HEK293 (cell line): ENCODE measurements around the gene ASPHD1.

Experiments used
- CTCF ChIA-PET: fragments of 350-600 bp; formaldehyde crosslinking; extraction: SDS; loops from one replicate; lab custom pipeline; 2021; ENCODE audit warnings: antibody characterized with exemption; lab: Yijun Ruan, JAX
- POLR2A ChIA-PET: fragments of 300-600 bp; formaldehyde crosslinking; extraction: SDS; loops from one replicate; lab custom pipeline; 2020; ENCODE audit warnings: antibody characterized with exemption, inconsistent platforms; lab: Yijun Ruan, JAX
- H3K27ac ChIP-seq: fragments of 200-500 bp; sonication (Bioruptor generic); 2 replicates; pipeline ENCODE4 v1.5.1; 2014; ENCODE audit warnings: low read depth, low read length, control low read depth, inconsistent platforms; ENCODE audit errors: extremely low read depth
- H3K36me3 ChIP-seq, 2 experiments: fragments of 200-500 bp in 1 of 2; sonication (Bioruptor generic) in 1 of 2; 1 replicate in 1 of 2; 2 replicates in 1 of 2; pipeline ENCODE4 v1.5.1; 2014 to 2017; ENCODE audit warnings: inconsistent platforms in 2 of 2, low read length in 2 of 2; ENCODE audit not compliant: control insufficient read depth in 2 of 2, insufficient read depth in 1 of 2
- H3K4me1 ChIP-seq: fragments of 200-500 bp; sonication (Bioruptor generic); 2 replicates; pipeline ENCODE4 v1.5.1; 2014; ENCODE audit warnings: mild to moderate bottlenecking, low read length, inconsistent platforms; ENCODE audit not compliant: control insufficient read depth, insufficient read depth
- H3K4me3 ChIP-seq: 2 replicates; pipeline ENCODE4 v1.5.1; 2011; ENCODE audit warnings: low read depth, mild to moderate bottlenecking, control low read depth, low read length, moderate library complexity
- H3K9me3 ChIP-seq: fragments of 200-500 bp; sonication (Bioruptor generic); 2 replicates; pipeline ENCODE4 v1.5.1; 2014; ENCODE audit warnings: low read depth, low read length, inconsistent platforms; ENCODE audit not compliant: control insufficient read depth, insufficient read depth
- GFI1B ChIP-seq: fragments of 450-650 bp; formaldehyde crosslinking; IDR thresholded peaks from 2 replicates; pipeline ENCODE4 v1.5.1; 2016; ENCODE audit warnings: missing biosample characterization, missing genetic modification characterization
- KLF1 ChIP-seq: fragments of 450-650 bp; formaldehyde crosslinking; IDR thresholded peaks from 2 replicates; pipeline ENCODE4 v1.5.1; 2016; ENCODE audit warnings: missing biosample characterization, missing genetic modification characterization
- MYNN ChIP-seq: fragments of 450-650 bp; formaldehyde crosslinking; IDR thresholded peaks from 2 replicates; pipeline ENCODE4 v1.5.1; 2016; ENCODE audit warnings: missing biosample characterization, missing genetic modification characterization, borderline replicate concordance
- RBAK ChIP-seq: fragments of 450-650 bp; formaldehyde crosslinking; IDR thresholded peaks from 2 replicates; pipeline ENCODE4 v1.5.1; 2016; ENCODE audit warnings: missing biosample characterization, missing genetic modification characterization
- SCRT2 ChIP-seq: fragments of 450-650 bp; formaldehyde crosslinking; IDR thresholded peaks from 2 replicates; pipeline ENCODE4 v1.5.1; 2016; ENCODE audit warnings: missing biosample characterization, missing genetic modification characterization
- ZBTB20 ChIP-seq: fragments of 450-650 bp; formaldehyde crosslinking; IDR thresholded peaks from 2 replicates; pipeline ENCODE4 v1.5.1; 2016; ENCODE audit warnings: missing biosample characterization, missing genetic modification characterization
- ZBTB8A ChIP-seq: fragments of 450-650 bp; formaldehyde crosslinking; IDR thresholded peaks from 2 replicates; pipeline ENCODE4 v1.5.1; 2016; ENCODE audit warnings: missing biosample characterization, missing genetic modification characterization
- ZIC2 ChIP-seq: fragments of 450-650 bp; formaldehyde crosslinking; IDR thresholded peaks from 2 replicates; pipeline ENCODE4 v1.5.1; 2016; ENCODE audit warnings: missing biosample characterization, missing genetic modification characterization
- ZNF112 ChIP-seq: fragments of 450-650 bp; formaldehyde crosslinking; IDR thresholded peaks from 2 replicates; pipeline ENCODE4 v1.5.0; 2017; ENCODE audit warnings: missing biosample characterization, missing genetic modification characterization
- ZNF114 ChIP-seq: fragments of 450-650 bp; formaldehyde crosslinking; IDR thresholded peaks from 2 replicates; pipeline ENCODE4 v1.5.0; 2017; ENCODE audit warnings: missing biosample characterization, missing genetic modification characterization
- ZNF133 ChIP-seq: fragments of 450-650 bp; formaldehyde crosslinking; IDR thresholded peaks from 2 replicates; pipeline ENCODE4 v1.5.1; 2016; ENCODE audit warnings: missing biosample characterization, missing genetic modification characterization
- ZNF174 ChIP-seq: fragments of 450-650 bp; formaldehyde crosslinking; IDR thresholded peaks from 2 replicates; pipeline ENCODE4 v1.5.0; 2017; ENCODE audit warnings: missing biosample characterization, mild to moderate bottlenecking, missing genetic modification characterization
- ZNF202 ChIP-seq: fragments of 450-650 bp; formaldehyde crosslinking; IDR thresholded peaks from 2 replicates; pipeline ENCODE4 v1.5.1; 2016; ENCODE audit warnings: missing biosample characterization, missing genetic modification characterization, borderline replicate concordance
- ZNF211 ChIP-seq: fragments of 450-650 bp; formaldehyde crosslinking; IDR thresholded peaks from 2 replicates; pipeline ENCODE4 v1.5.1; 2016; ENCODE audit warnings: low read depth, missing biosample characterization, missing genetic modification characterization
- ZNF555 ChIP-seq: fragments of 450-650 bp; formaldehyde crosslinking; conservative IDR thresholded peaks from 2 replicates; pipeline ENCODE4 v1.5.1; 2017; ENCODE audit warnings: missing biosample characterization, mild to moderate bottlenecking, missing genetic modification characterization, inconsistent platforms
- ZNF561 ChIP-seq: fragments of 450-650 bp; IDR thresholded peaks from 2 replicates; pipeline ENCODE4 v1.5.1; 2018; ENCODE audit warnings: missing biosample characterization, missing genetic modification characterization, borderline replicate concordance
- ZNF600 ChIP-seq: fragments of 450-650 bp; formaldehyde crosslinking; IDR thresholded peaks from 2 replicates; pipeline ENCODE4 v1.5.1; 2016; ENCODE audit warnings: missing biosample characterization, missing genetic modification characterization
- ZNF677 ChIP-seq: fragments of 450-650 bp; IDR thresholded peaks from 2 replicates; pipeline ENCODE4 v1.5.0; 2018; ENCODE audit warnings: missing biosample characterization, mild to moderate bottlenecking, missing genetic modification characterization, moderate library complexity
- ZNF792 ChIP-seq: fragments of 450-650 bp; formaldehyde crosslinking; IDR thresholded peaks from 2 replicates; pipeline ENCODE4 v1.5.1; 2016; ENCODE audit warnings: missing biosample characterization, missing genetic modification characterization
- ZNF843 ChIP-seq: fragments of 450-650 bp; formaldehyde crosslinking; IDR thresholded peaks from 2 replicates; pipeline ENCODE4 v1.5.1; 2016; ENCODE audit warnings: missing biosample characterization, missing genetic modification characterization
- TF ChIP-seq, protein P1 (sequence below): fragments of 450-650 bp; formaldehyde crosslinking; IDR thresholded peaks from 2 replicates; pipeline ENCODE4 v1.5.1; 2016; ENCODE audit warnings: missing biosample characterization, missing genetic modification characterization
- TF ChIP-seq, protein P2 (sequence below): fragments of 450-650 bp; formaldehyde crosslinking; IDR thresholded peaks from 2 replicates; pipeline ENCODE4 v1.5.1; 2016; ENCODE audit warnings: missing biosample characterization, missing genetic modification characterization
- TF ChIP-seq, protein P3 (sequence below): IDR thresholded peaks from 2 replicates; pipeline ENCODE4 v1.6.1; 2011; ENCODE audit warnings: mild to moderate bottlenecking, low read depth, low read length, borderline replicate concordance

The ASPHD1 gene

GRCh38 chr16:29910819-29911675, 10.8 kb downstream of the ASPHD1 start:
- Histone ChIP-seq H3K36me3 (peaks cover 0 to 14% of the 10 kb centered on the region in 2 experiments; a peak in 2 of 3 replicates), H3K9me3 (no peaks in the 10 kb centered on the region), H3K4me1 (no peaks in the 10 kb centered on the region), H3K27ac (no peak overlapping the region), H3K4me3 (no peak overlapping the region)
- TF ChIP-seq ZNF202 (no peak), ZBTB20 (tag by site-specific recombination) (no peak), KLF1 (tag by site-specific recombination) (no peak), ZNF114 (tag by site-specific recombination) (no peak), ZNF561 (no peak), MYNN (no peak), ZNF133 (no peak)
- TF ChIP-seq, protein P1, sequence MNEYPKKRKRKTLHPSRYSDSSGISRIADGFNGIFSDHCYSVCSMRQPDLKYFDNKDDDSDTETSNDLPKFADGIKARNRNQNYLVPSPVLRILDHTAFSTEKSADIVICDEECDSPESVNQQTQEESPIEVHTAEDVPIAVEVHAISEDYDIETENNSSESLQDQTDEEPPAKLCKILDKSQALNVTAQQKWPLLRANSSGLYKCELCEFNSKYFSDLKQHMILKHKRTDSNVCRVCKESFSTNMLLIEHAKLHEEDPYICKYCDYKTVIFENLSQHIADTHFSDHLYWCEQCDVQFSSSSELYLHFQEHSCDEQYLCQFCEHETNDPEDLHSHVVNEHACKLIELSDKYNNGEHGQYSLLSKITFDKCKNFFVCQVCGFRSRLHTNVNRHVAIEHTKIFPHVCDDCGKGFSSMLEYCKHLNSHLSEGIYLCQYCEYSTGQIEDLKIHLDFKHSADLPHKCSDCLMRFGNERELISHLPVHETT (tag by site-specific recombination) = no peak
- ChIA-PET CTCF (interaction anchor here (0.6 to 1.1 kb wide), 3 partner anchors 9 to 62 kb away, joined by 3 to 4 read pairs (median 3); no protein-coding TSS in a partner anchor), POLR2A (interaction anchor here (2.1 kb wide), 2 partner anchors 12 to 15 kb away, joined by 5 to 9 read pairs; partner anchors contain the start of genes KCTD13 and SEZ6L2)

- no peak overlapping the region for H3K27ac ChIP-seq
- no peak overlapping the region for H3K4me3 ChIP-seq
- TF ChIP-seq ZBTB8A (no peak), ZIC2 (tag by site-specific recombination) (peak; percentile 49)
- TF ChIP-seq, protein P2, sequence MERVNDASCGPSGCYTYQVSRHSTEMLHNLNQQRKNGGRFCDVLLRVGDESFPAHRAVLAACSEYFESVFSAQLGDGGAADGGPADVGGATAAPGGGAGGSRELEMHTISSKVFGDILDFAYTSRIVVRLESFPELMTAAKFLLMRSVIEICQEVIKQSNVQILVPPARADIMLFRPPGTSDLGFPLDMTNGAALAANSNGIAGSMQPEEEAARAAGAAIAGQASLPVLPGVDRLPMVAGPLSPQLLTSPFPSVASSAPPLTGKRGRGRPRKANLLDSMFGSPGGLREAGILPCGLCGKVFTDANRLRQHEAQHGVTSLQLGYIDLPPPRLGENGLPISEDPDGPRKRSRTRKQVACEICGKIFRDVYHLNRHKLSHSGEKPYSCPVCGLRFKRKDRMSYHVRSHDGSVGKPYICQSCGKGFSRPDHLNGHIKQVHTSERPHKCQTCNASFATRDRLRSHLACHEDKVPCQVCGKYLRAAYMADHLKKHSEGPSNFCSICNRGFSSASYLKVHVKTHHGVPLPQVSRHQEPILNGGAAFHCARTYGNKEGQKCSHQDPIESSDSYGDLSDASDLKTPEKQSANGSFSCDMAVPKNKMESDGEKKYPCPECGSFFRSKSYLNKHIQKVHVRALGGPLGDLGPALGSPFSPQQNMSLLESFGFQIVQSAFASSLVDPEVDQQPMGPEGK (tag by site-specific recombination) = no peak
- peaks cover 0 to 14% of the 10 kb centered on the region in 2 experiments; a peak in 2 of 3 replicates for H3K36me3 ChIP-seq
- H3K4me1 ChIP-seq = no peaks in the 10 kb centered on the region
- no peaks in the 10 kb centered on the region for H3K9me3 ChIP-seq
- CTCF ChIA-PET = interaction anchor here (0.6 to 0.9 kb wide), 3 partner anchors 12 to 61 kb away, joined by 3 read pairs; no protein-coding TSS in a partner anchor
- POLR2A ChIA-PET = interaction anchor here (0.5 to 2.1 kb wide), 5 partner anchors 13 to 1064 kb away, joined by 3 to 9 read pairs (median 3); partner anchors contain the start of genes KCTD13 and SEZ6L2
Measured at GRCh38 chr16:29911676-29912010, 11.4 kb downstream of the ASPHD1 start.

DNA sequence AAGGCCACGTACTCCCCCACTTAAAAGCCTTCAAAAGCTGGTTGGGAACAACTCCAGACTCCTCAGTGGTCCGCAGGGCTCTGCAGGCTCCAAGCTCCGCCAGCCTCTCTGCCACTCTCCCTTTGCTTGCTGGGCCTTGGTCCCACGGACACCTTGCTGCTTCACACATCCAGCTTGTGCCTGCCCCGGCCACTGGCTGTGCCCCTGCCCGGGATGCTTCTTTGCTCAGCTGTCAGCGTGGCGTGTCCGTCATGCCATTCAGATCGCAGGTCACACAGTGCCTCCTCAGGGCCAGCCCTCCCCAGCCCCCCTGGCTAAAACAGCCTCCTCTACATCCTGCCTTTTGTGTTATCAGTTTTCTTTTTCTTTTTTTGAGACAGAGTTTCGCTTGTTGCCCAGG, 11.8 kb downstream of the ASPHD1 start:
- Histone ChIP-seq H3K4me1 (no peaks in the 10 kb centered on the region), H3K9me3 (no peaks in the 10 kb centered on the region), H3K27ac (no peak overlapping the region), H3K4me3 (no peak overlapping the region), H3K36me3 (peaks cover 0 to 17% of the 10 kb centered on the region in 2 experiments; a peak in 2 of 3 replicates)
- ChIA-PET POLR2A (interaction anchor here (0.5 to 2.1 kb wide), 6 partner anchors 9 to 1065 kb away, joined by 3 to 9 read pairs (median 3); partner anchors contain the start of genes KCTD13 and SEZ6L2), CTCF (interaction anchor here (0.6 kb wide), 1 partner anchor 12 kb away, joined by 3 read pairs; no protein-coding TSS in a partner anchor)
- TF ChIP-seq SCRT2 (tag by site-specific recombination) (no peak), ZNF600 (0 out of 2 replicates have a peak, but pooled peaks have one; percentile 8)

DNA sequence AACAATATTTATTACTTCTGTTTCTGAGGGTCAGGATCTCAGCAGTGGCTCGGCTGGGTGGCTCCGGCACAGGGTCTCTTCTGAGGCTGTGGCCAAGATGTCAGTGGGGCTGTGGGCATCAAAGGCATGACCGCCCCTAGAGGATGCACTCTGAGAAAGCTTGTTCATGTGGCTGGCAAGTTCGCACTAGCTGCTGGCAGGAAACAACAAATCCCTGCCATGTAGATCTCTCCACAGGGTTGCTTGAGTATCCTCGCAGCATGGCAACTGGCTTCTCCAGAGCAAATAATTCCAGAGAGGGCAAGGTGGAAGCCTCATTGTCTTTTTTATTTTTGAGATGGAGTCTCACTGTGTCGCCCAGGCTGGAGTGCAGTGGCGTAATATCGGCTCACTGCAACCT, 13.2 kb downstream of the ASPHD1 start:
- no peaks in the 10 kb centered on the region for H3K4me1 ChIP-seq
- TF ChIP-seq GFI1B (no peak), ZNF843 (tag by site-specific recombination) (no peak), ZNF112 (tag by site-specific recombination) (no peak), ZNF677 (no peak), ZNF211 (tag by site-specific recombination) (no peak), ZNF174 (tag by site-specific recombination) (no peak), ZNF792 (no peak), RBAK (tag by site-specific recombination) (no peak), ZNF555 (tag by site-specific recombination) (no peak)
- TF ChIP-seq, protein P3, sequence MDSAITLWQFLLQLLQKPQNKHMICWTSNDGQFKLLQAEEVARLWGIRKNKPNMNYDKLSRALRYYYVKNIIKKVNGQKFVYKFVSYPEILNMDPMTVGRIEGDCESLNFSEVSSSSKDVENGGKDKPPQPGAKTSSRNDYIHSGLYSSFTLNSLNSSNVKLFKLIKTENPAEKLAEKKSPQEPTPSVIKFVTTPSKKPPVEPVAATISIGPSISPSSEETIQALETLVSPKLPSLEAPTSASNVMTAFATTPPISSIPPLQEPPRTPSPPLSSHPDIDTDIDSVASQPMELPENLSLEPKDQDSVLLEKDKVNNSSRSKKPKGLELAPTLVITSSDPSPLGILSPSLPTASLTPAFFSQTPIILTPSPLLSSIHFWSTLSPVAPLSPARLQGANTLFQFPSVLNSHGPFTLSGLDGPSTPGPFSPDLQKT = no peak
- no peak overlapping the region for H3K27ac ChIP-seq
- ChIA-PET POLR2A (interaction anchor here (1.2 to 2.1 kb wide), 5 partner anchors 10 to 73 kb away, joined by 3 to 10 read pairs (median 5); partner anchors contain the start of genes KCTD13, SEZ6L2 and TMEM219), CTCF (no interaction called here)
- peaks cover 0 to 22% of the 10 kb centered on the region in 2 experiments; a peak in 2 of 3 replicates for H3K36me3 ChIP-seq
- no peaks in the 10 kb centered on the region for H3K9me3 ChIP-seq
- no peak overlapping the region for H3K4me3 ChIP-seq
